HFF-Myc (cell line): Measurements from ENCODE around the gene FABP1.

Experiments used
- DNase-seq: peaks from one replicate; pipeline ENCODE4 v3.0.0-alpha.2; 2011; ENCODE audit warnings: low read depth; ENCODE audit errors: extremely low read depth
- H3K4me3 ChIP-seq: replicated peaks from 2 replicates; pipeline ENCODE4 v1.5.1; 2011; ENCODE audit warnings: low read depth, mild to moderate bottlenecking, control low read depth, low read length
- TF ChIP-seq, protein P1 (sequence below): IDR thresholded peaks from 2 replicates; pipeline ENCODE4 v1.5.1; 2012; ENCODE audit warnings: mild to moderate bottlenecking, low read depth, low read length, control low read depth; ENCODE audit errors: missing control alignments

FABP1 gene

DNA sequence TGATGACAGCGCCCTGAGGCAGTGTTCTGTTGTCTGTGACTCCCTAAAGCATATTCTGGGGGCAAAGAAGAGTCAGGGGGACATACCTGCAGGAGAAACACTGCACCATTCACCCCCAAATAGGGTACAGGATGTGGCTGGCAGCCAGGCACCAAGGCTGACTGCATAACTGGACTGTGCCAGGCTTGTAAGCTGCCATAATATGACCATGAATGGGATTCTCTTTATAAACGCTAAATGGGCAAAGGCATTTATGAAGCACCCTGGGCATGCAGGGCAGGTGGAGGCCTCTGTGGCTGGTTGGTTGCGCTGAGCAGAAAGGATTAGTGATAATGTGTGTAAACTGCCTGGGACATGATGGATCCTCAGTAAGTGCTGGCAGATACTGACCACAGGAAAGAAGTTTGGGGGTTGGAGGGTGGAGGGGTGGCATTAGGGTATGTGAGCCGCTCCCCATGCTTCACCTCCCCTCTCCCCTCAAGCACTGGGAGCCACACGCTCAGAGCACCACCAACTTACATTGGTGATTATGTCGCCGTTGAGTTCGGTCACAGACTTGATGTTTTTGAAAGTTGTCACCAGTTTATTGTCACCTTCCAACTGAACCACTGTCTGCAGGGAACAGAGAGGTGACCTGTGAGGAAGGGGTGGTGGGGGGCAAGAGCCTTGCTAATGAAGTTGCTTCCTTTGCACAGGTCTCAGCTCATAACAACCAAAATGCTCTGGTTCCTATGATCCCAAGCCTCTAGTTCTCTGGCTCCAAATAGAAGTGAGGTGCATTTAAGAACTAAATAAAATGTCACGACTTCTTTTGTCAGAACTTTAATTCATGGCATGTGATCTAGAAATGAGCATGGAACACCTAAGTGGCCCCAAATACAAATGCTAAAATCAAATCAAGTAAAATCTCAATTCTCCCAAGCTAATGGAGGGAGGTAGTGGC lies 3.6 kb downstream of the FABP1 start:
- TF ChIP-seq, protein P1, sequence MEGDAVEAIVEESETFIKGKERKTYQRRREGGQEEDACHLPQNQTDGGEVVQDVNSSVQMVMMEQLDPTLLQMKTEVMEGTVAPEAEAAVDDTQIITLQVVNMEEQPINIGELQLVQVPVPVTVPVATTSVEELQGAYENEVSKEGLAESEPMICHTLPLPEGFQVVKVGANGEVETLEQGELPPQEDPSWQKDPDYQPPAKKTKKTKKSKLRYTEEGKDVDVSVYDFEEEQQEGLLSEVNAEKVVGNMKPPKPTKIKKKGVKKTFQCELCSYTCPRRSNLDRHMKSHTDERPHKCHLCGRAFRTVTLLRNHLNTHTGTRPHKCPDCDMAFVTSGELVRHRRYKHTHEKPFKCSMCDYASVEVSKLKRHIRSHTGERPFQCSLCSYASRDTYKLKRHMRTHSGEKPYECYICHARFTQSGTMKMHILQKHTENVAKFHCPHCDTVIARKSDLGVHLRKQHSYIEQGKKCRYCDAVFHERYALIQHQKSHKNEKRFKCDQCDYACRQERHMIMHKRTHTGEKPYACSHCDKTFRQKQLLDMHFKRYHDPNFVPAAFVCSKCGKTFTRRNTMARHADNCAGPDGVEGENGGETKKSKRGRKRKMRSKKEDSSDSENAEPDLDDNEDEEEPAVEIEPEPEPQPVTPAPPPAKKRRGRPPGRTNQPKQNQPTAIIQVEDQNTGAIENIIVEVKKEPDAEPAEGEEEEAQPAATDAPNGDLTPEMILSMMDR: no peak
- H3K4me3 ChIP-seq: no peak overlapping the region
- DNase-seq: no peak

DNA sequence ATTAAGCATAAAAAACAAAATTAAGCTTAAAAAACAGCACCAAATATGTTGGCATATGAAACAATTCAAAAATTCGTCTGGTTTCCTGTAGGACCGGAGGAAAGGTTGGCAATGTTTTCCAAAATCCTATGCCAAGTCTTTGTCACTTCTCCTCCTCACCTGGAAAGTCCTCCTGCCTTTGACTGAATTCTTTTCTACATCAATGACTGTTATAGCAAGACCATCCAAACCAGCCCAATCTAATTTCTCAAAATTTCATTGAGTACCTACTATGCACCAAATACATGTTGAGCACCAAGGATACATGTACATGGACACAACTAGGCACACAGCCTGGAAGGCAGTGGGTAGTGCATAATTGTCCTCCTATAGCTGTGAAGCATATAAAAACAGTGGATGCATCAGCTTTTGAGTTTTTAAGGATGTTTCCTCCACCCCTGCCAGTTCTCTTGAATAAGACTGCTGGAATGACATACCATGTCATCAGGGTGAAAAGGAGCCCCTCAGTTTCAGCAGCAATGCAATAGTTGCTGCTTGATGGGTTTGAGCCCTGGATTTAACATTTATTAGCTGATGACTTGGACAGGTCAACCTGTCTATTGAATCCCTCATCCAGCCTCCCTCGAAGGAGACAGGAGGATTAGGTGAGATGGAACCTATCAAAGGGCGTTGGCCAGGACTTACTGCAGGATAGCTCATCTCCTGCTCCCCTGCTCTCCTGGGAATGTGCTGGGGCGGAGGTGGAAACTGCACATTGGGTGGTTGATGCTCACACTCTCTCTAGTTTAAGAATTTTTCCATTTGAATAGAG lies 4.5 kb downstream of the FABP1 start:
- DNase-seq: no peak
- TF ChIP-seq, protein P1: no peak
- no peak overlapping the region for H3K4me3 ChIP-seq

DNA sequence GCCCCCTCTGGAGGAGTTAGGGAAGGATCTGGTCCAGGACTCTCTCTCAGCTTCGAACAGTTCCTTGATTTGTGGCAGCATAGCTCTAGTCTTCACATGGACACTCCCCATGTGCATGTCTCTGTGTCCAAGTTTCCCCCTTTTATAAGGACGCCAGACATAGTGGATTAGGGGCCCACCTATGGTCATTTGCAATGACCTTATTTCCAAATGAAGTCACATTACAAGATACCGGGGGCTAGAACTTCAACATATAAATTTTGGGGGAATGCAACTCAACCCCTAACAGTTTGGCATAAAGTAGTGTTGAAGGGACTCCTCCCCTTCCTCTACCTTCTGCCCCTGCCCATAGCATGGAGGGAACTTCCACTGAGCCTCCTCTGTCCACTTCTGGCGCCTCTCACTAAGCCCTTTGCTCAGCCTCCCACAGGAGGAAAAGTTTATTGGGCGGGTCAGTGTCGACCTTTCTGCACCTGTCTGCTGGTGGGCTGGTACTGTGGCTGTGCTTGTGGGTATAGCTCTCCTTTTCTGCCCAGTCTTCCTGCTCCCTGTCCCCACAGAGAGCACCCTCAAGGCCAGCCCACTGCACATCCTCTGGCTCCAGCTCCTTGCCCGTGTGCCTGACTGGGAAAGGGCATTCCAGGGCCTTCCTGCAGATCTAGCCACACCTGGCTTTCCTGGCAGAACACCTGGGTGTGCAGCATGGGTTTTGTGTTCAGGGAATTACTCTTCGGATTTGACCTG lies 5.5 kb downstream of the FABP1 start:
- H3K4me3 ChIP-seq: no peak overlapping the region
- DNase-seq: no peak
- TF ChIP-seq, protein P1: no peak

DNA sequence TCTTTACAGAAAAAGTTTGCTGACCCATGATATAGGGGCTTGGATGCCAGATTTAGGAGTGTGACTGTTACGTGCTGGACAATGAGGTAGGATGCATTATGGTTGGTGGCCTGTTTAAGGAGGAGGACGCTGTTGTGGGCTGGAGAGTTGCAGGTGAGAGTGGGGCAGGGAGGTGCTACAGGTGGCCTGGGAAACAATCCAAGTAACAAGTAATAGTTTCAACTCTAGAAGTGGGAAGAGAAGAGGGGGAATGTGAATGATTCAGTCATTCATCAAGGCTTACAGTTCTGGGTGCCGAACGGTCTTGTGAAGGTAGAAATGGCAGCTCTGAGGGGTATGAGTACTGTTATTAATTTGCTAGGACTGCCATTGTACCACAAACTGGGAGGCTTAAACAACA lies 6.2 kb downstream of the FABP1 start:
- TF ChIP-seq, protein P1: no peak
- DNase-seq: no peak
- H3K4me3 ChIP-seq: no peak overlapping the region

DNA sequence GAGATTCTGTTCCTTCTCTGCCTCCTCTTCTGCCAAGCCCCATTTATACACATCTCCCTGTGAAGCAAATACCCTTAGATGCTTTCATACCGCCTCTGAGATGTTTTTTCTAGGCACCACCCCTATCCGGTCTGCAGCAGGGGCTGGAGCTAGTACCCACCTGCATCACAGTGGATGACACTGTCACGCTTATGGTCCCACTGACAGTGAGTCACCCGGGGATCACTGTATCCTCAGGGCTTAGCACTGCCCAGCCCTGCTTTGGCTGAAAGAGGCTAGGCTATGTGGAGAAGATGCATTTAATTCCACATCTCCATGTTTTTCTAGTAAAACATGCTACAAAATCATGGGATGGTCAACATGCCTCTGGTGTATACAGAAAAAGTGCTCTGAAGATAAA lies 9.9 kb downstream of the FABP1 start:
- no peak overlapping the region for H3K4me3 ChIP-seq
- TF ChIP-seq, protein P1: no peak
- DNase-seq: no peak

DNA sequence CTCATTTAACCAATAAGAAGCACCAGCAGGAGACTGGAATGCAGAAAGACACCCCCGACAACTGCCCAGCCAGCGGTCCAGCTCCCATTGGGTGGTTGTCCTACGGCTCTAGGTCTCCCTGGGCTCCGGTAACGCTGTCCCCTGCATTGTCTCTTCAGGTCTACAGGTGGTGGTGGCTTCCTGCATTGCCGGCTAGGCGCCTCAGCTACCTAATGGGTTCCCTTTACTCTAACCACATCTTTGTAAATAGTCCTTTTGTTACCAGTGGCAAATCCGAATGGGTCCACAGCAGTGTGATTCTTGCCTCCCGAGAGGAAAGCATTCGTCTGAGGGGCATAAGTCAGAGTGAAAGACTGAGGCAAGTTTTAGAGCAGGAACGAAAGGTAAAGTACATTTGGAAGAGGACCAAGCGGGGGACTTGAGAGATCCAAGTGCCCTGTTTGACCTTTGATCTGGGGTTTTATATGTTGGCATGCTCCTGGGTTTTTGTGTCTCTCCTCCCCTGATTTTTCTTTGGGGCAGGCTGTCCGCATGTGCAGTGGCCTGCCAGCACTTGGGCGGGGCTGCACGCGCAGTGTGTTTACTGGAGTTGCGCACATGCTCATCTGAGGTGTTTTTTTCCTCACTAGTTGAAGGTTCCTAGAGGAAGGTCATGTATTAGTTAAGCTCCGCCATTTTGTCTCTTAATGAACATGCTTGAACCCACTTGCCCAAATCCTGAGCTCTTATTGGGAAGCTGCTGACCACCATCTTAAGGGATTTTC lies 11.0 kb downstream of the FABP1 start:
- no peak for DNase-seq
- no peak overlapping the region for H3K4me3 ChIP-seq
- TF ChIP-seq, protein P1: no peak
